NCI-H82 treated with DMSO at 0.1 percent for 48 hours (cell line): ENCODE measurements around the gene LRCOL1.

Source experiments
- DNase-seq: peaks from one replicate; lab custom pipeline; 2025; ENCODE audit not compliant: unreplicated experiment; lab: John Stamatoyannopoulos, UW

LRCOL1 gene

GRCh38 chr12:132610051-132610759 lies at the start of gene LRCOL1:
LRCOL1 (minus strand) TSS chr12:132610582; CDS start chr12:132606251, 4,331 bp downstream.
- no peak for DNase-seq

GRCh38 chr12:132660052-132660451 lies 49.7 kb upstream of the LRCOL1 start:
- DNase-seq = no peak

GRCh38 chr12:132659146-132659545 lies 48.8 kb upstream of the LRCOL1 start:
- no peak for DNase-seq

DNA sequence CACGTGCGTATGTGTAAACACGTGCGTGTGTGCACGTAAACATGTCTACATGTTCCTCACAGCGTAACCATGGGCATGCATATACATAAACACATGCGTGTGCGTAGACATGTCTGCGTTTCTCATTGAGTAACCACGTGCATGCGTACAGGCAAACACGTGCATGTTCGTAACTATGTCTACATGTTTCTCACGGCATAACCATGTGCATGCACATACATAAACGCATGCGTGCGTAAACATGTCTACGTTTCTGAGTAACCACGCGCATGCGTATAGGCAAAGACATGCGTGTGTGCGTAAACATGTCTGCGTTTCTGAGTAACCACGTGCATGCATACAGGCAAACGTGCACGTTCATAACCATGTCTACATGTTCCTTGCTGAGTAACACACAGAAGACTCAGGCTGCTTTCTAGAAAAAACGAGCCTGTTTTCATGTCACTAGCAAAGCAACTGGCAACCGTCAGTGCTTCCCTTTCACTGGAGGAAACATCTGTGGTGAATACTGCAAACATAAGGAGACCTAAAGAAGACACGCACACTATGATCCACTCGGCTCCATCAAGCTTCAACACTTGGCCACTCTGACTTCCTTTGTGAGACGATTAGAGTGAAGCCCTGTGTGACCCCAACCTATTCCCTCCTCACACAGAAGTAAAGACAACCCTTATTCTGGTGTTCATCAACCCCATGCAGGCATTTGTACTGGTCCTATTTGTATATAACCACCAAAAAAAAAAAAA lies 47.9 kb upstream of the LRCOL1 start:
- no peak for DNase-seq

DNA sequence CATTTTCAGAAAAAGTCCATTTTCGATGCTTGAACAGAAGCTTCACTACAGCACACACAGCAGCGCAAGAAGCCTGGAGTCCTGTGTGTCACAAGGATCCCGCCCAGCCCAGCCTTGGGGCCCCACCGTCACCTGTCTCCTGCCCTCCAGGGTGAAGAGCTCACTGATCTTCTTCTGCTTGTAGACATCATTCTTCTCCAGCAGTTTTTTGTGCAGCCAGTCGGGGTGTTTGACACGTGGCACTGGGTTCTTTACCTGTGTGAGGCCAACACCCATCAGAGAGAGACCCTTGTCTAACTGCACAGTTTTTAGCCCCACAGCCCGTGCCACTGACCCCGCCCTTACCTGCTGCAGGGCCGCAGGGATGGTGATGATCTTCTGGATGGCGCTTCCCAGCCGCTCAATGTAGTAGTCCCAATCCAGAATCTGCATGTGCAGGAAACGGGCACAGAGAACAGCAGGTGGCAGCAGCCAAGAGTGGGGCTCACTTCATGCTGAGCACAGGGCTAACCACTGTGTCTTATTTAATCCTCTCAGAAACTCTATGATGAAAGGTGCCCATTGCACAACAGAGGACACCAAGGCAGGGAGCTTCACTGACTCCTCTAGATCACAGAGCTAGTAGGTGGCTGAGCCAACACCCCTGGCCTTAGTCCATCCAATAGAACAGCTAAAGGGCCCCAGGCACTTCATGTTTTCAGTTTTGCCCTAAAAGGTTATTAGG lies 46.8 kb upstream of the LRCOL1 start:
- no peak for DNase-seq

DNA sequence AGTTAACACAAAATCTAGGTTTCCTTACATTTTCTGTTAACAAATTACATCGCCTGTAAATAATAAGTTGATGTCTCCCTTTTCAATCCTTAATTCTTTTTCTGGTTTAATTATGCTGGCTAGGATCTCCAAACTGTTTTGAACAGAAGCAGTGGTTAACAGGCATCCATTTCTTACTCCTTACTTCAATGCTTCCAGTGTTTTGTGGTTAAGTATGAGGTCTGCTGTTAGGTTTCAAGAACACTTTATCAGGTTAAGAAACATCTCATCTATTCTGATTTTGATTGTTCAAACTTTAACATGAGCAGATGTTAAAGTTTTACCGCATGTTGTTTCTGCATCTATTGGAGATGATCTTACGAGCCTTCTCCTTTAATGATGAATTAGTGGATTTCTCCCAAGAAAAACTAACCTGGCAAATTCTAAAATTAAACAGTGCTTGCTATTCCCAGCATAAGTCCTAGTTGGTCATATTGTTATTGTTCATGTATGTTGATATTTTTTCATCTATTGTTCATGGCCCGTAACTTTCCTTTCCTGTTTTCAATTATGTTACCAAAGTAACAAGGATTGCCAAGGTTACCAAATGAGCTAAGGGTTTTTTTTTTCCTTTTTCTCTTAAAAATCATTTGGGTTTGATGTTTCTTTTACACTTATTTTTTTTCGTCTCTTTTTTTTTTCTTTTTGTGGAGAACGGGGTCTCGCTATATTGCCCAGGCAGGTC lies 43.3 kb upstream of the LRCOL1 start:
- DNase-seq = no peak

DNA sequence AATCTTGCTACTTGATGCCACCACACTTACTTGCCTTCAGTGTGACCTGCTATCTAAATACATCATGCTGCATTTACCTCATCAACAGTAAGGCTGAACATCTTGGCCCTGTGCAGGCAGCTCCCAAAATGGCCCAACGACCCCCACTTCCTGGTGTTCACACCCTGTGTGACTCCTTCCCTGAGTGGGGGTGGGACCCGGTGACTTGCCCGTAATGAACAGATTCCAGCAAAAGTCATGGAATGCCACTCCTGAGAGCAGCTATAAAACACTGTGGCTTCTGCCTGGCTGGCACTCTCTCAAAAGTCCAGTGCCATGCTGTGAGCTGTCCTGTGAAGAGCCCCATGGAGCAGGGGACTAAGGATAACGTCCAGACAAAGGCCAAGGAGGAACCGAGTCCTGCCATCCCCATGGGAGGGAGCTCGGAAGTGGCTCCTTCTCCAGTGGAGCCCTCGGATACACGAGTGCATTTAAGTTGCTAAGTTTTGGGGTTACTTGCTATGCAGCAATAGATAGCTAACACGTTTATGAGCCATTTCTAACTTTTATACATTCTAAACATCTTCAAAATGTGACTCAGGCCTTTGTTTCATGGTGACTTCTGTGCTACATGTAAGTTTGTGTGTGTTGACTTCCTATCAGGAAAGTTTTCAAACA lies 41.2 kb upstream of the LRCOL1 start:
- peak; percentile 94 for DNase-seq

- DNase-seq = no peak
These were observed 39.0 kb upstream of the LRCOL1 start for GRCh38 chr12:132649226-132649945.

DNA sequence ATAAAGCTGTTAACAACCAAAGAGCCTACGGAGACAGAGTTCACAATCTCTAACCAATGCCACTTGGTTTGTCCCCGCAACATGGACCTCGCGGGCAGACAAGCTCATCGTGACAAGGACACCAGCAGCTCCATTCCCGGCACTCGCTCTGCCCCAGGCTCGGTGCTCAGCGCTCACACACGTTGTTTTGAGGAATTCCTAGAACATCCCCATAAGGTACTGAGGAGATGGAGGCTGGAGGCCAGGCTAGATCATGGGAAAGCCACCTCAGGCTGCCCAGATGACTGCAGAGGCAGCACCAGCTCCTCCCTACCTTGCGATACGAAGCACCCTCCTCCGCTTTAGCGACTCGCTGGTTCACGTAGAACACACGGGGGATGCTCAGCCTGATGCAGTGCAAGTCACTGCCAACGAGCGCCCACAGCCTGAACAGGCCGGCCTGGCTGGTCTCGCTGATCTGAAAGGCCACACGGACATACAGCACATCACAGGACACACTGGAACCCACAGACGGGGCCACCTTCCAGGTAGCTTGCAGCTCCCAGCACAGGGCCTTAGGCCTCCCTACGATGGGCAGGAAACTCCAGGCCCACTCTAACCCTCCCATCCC lies 38.3 kb upstream of the LRCOL1 start:
- no peak for DNase-seq

DNA sequence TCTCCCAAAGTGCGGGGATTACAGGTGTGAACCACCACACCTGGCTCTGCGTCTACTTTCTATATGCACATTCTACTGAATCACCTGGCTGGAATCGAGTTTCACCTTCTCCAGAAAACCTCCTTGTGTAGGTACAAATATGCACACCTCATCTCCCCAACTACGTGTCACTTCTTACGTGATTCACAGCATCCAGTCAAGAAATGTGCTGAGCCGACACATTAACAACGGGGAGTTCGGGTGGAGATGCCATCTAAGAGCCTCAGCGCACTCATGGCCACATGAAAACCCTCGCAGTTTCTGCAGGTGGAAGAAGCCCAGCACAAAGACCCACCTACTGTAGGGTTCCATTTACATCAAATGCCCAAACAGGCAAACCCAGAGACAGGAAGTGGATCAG lies 37.5 kb upstream of the LRCOL1 start:
- DNase-seq = no peak

DNA sequence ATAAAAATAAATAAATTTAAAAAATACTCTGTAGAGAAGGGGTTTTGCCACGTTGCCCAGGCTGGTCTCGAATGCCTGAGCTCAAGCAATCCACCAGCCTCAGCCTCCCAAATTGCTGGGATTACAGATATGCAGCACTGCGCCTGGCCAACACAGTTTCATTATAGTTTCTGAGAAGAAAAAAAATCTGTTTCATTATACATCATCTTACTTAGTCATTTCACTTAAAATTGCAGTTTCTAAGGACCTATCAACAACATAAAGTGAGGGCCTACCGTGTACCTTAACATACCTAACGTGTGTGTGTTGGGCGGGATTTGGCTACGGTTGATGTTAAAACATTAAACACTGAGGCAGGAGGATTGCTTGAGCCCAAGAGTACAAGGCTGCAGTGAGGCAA lies 36.5 kb upstream of the LRCOL1 start:
- no peak for DNase-seq

DNA sequence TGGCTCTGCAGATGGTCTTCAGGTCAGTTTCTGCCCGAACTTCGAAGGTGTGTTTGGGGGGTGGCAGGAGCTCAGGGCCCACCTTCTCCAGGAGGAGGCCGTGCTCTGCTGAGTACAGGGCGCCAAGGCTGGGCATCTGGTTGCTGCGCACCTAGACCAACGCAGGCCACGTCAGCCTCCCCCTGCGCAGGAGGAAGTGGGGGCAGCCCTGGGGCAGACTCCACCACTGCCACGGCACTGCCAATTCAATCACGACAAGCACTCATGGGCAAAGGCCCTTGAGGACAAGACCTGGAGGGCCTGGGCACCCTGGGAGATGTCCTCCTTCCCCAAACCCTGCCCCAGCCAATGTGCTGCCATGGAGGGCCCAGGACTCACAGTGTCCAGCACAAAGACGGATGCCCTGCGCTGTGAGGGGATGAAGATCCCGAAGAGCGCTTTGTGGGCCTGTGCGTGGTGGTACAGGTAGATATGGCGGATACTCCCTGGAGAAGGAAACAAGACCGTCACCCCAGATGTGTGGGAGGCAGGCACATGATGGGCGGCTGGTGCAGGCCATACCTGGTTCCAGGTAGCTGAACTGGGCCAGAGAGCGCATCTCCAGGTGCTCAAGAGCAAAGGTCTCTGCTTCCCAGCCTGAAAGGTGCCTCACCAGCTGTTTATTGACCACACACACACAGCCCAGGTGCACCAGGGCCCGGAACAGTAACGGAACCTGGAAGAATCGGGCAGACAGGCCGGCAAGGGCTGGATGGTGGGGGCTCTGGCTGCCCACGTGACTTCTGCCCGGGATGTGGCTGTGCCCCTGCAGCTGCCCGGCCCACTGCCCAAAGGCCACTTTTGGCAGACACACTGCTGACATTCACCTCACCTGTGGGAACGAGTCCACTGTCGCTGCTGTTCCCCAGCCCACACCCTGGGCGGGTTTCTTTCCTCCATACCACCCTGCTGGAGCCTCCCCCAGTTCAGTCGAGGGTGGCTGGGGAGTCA lies 32.8 kb upstream of the LRCOL1 start:
- DNase-seq = no peak

DNA sequence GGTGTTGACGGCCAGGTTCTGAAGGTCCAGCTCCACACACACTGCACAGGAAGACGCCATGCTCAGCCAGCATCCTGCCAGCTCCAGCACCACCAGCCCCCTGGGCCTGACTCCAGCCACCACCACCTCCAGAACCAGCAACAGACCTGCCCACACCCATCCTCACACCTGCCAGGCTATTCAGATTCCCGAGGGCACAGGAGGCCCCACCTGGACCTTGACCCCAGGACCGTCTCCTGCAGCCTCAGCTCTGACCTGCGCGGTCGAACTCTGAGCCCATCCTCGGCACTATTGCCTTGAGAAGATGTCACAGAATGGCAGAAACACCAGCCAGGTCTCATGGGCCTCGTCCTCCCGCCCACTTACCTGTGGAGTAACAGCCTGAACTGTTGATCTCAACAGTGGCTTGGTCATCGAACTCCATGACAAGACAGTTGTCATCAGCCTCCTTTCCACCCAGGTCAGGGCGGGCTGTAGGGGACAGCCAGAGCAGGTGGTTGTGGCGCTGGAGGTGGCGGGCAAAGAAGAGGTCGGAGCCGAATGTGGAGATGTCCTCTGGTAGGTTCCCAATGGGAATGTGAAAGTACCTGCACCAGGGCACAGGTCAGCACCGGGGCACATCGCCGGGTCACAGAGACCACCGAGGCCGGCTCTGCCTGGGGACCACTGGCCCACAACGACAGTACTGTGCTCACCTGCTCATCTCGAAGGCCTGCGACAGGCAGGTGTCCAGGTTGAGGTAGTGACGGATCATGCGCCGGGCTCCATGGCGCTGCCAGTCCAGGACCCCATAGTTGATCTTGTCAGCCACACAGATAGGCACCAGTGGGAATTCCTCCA lies 31.6 kb upstream of the LRCOL1 start:
- no peak for DNase-seq

DNA sequence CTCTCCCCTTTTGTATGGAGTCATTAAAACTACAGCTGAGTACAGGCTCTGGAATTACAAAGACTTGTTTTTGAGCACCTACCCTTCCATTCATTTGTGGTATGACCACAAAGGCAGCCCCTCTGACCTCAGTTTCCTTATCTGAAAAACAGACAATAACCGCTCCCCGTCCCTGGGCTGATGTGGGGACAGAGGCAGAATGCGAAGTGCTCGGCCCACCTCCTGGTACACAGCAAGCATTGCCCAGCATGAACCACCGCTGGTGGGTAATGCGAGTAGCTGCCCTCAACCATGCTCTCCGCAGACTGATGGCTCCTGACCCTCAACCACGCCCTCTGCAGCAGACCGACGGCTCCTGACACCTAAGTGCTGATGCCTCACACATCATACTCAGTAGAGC lies 30.6 kb upstream of the LRCOL1 start:
- no peak for DNase-seq

DNA sequence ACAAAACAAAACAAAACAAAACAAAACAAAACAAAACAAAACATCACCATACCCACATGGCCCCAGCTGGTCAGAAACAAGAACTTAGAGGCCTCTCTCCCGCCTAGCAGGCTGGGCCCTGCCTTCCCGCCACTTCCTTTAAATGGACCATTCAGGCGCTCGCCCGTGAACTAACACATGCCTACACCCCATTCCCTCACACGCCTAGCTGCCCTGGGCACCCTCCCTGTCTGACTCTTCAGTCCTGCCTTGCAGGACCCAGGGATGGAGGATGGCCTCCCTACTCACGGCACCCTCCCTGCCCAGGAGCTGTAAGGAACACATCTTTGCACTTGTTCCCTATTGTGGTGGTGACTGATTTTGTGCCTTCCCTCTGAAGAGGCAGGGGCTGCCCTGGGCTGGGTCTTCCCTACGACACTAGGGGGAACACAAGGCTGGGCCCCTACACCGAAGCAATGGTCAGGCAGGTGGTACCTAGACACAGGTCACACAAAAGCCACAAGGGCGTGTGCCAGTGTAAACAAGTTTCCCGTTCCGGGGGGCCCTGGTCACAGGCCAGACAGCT lies 29.7 kb upstream of the LRCOL1 start:
- DNase-seq = no peak

GRCh38 chr12:132638541-132639408 lies 28.4 kb upstream of the LRCOL1 start:
- no peak for DNase-seq
